Measurements from ENCODE around the gene BLID.

The BLID gene

GRCh38 chr11:122115524-122116379, at the start of gene BLID:
BLID (minus strand) TSS chr11:122116215; CDS start chr11:122115922, 293 bp downstream.
- H3K4me3 ChIP-seq (ENCODE audit: low read depth, low read length), result no peak within 1 kb of the TSS
- peak; percentile 31; the same call in 1 of the 2 replicates for TF ChIP-seq CTCF (IDR thresholded peaks at IDR 0.05; ENCODE audit: low read depth, low read length)

GRCh38 chr11:122163053-122163819, 47.2 kb upstream of the BLID start:
- no peak for TF ChIP-seq CTCF (IDR thresholded peaks at IDR 0.05; ENCODE audit: low read depth, low read length)
- H3K4me3 ChIP-seq (ENCODE audit: low read depth, low read length), result no peak overlapping the region

- no peak overlapping the region for H3K4me3 ChIP-seq (ENCODE audit: low read depth, low read length)
- no peak for TF ChIP-seq CTCF (IDR thresholded peaks at IDR 0.05; ENCODE audit: low read depth, low read length)
Measured at GRCh38 chr11:122162095-122162494, 46.1 kb upstream of the BLID start.

GRCh38 chr11:122160841-122161590, 45.0 kb upstream of the BLID start:
- H3K4me3 ChIP-seq (ENCODE audit: low read depth, low read length), result no peak overlapping the region
- no peak for TF ChIP-seq CTCF (IDR thresholded peaks at IDR 0.05; ENCODE audit: low read depth, low read length)

- peak overlapping the region; percentile 44 for H3K4me3 ChIP-seq (ENCODE audit: low read depth, low read length)
Measured at GRCh38 chr11:122159861-122160260, 43.8 kb upstream of the BLID start.

GRCh38 chr11:122159173-122159721, 43.2 kb upstream of the BLID start:
- H3K4me3 ChIP-seq (ENCODE audit: low read depth, low read length), result peak overlapping the region; percentile 44
- no peak for TF ChIP-seq CTCF (IDR thresholded peaks at IDR 0.05; ENCODE audit: low read depth, low read length)

More at GRCh38 chr11:122159861-122160260, 43.8 kb upstream of the BLID start:
- no peak for TF ChIP-seq CTCF (IDR thresholded peaks at IDR 0.05; ENCODE audit: low read depth, low read length)

All from WI38 (cell line).